ENCODE data around the gene SNED1.
A peak's percentile ranks its signal among the peaks of the same experiment; 100 is the strongest.

Gene SNED1

GRCh38 chr2:241064802-241065354 lies 66.5 kb downstream of the SNED1 start:
- H3K27ac ChIP-seq: peak overlapping the region; percentile 70; the same call in 1 of the 2 replicates
- TF ChIP-seq CTCF (conservative IDR thresholded peaks at IDR 0.05): no peak

GRCh38 chr2:241065355-241065803 lies 67.0 kb downstream of the SNED1 start:
- TF ChIP-seq CTCF (conservative IDR thresholded peaks at IDR 0.05): no peak

GRCh38 chr2:241066171-241066892 lies 67.9 kb downstream of the SNED1 start:
- TF ChIP-seq CTCF (conservative IDR thresholded peaks at IDR 0.05): no peak
- no peak overlapping the region for H3K27ac ChIP-seq

More at GRCh38 chr2:241065355-241065803, 67.0 kb downstream of the SNED1 start:
- H3K27ac ChIP-seq: no peak overlapping the region

- no peak overlapping the region for H3K27ac ChIP-seq
- no peak for TF ChIP-seq CTCF (conservative IDR thresholded peaks at IDR 0.05)
Measured at GRCh38 chr2:241066893-241067341, 68.5 kb downstream of the SNED1 start.

GRCh38 chr2:241067501-241068135 lies 69.2 kb downstream of the SNED1 start:
- H3K27ac ChIP-seq: no peak overlapping the region
- TF ChIP-seq CTCF (conservative IDR thresholded peaks at IDR 0.05): no peak

- TF ChIP-seq CTCF (conservative IDR thresholded peaks at IDR 0.05): no peak
- no peak overlapping the region for H3K27ac ChIP-seq
Measured at GRCh38 chr2:241068136-241068941, 69.9 kb downstream of the SNED1 start.
